Measurements from ENCODE around the gene CTBS.
"Not testable (repeated sequence)": the region's sequence is repeated elsewhere in the genome, so short reads cannot be mapped to it uniquely, and the experiment has no call there.

The CTBS gene

GRCh38 chr1:84584126-84584525, 9.9 kb upstream of the CTBS start:
- DNase-seq, result no peak

- no peak for DNase-seq
Measured at GRCh38 chr1:84583648-84584047, 9.4 kb upstream of the CTBS start.

GRCh38 chr1:84582802-84583587, 8.8 kb upstream of the CTBS start:
- no peak for DNase-seq

- no peak for DNase-seq
Measured at GRCh38 chr1:84581648-84582047, 7.4 kb upstream of the CTBS start.

- no peak for DNase-seq
Measured at GRCh38 chr1:84574936-84575335, 696 bp upstream of the CTBS start.

GRCh38 chr1:84573481-84573966, 716 bp downstream of the CTBS start:
- no peak for DNase-seq

GRCh38 chr1:84571150-84571535, 3.1 kb downstream of the CTBS start:
- no peak for DNase-seq

- no peak for DNase-seq
Measured at GRCh38 chr1:84570436-84571149, 3.6 kb downstream of the CTBS start.

GRCh38 chr1:84569216-84569615, 5.0 kb downstream of the CTBS start:
- DNase-seq, result no peak

GRCh38 chr1:84550826-84551225, 23.4 kb downstream of the CTBS start:
- DNase-seq, result no peak

GRCh38 chr1:84541679-84542078, 32.6 kb downstream of the CTBS start:
- no peak for DNase-seq

- DNase-seq, result no peak
Measured at GRCh38 chr1:84540759-84541158, 33.5 kb downstream of the CTBS start.

GRCh38 chr1:84539972-84540371, 34.3 kb downstream of the CTBS start:
- DNase-seq, result no peak

GRCh38 chr1:84538599-84538998, 35.6 kb downstream of the CTBS start:
- DNase-seq, result no peak

GRCh38 chr1:84525779-84526178, 48.5 kb downstream of the CTBS start:
- no peak for DNase-seq

GRCh38 chr1:84524590-84524989, 49.6 kb downstream of the CTBS start:
- DNase-seq, result no peak

GRCh38 chr1:84510668-84511067, 63.6 kb downstream of the CTBS start:
- DNase-seq, result no peak

- no peak for DNase-seq
Measured at GRCh38 chr1:84510165-84510564, 64.1 kb downstream of the CTBS start.

- no peak for DNase-seq
Measured at GRCh38 chr1:84509029-84509428, 65.2 kb downstream of the CTBS start.

GRCh38 chr1:84508510-84508909, 65.7 kb downstream of the CTBS start:
- DNase-seq, result no peak

- DNase-seq, result not testable (repeated sequence)
Measured at GRCh38 chr1:84507887-84508286, 66.4 kb downstream of the CTBS start.

- DNase-seq, result no peak
Measured at GRCh38 chr1:84506729-84507453, 67.3 kb downstream of the CTBS start.

- peak; percentile 98 for DNase-seq
Measured at GRCh38 chr1:84506002-84506728, 68.1 kb downstream of the CTBS start, which contains the start of the genes GNG5 and SPATA1. GNG5 (minus strand) TSS chr1:84506581; CDS start chr1:84506091, 490 bp downstream. SPATA1 (plus strand) TSS chr1:84506386; CDS start chr1:84516360, 9,974 bp downstream.
